ENCODE results near the gene SND1. TPM values are rescaled to one million over a fixed set of nuclear protein-coding genes. Genes with fewer than 3 reads are reported as not detected.

Gene SND1
- total RNA-seq, 3 donors from 2014 or later: 83.5 to 131 (median 120) TPM

DNA sequence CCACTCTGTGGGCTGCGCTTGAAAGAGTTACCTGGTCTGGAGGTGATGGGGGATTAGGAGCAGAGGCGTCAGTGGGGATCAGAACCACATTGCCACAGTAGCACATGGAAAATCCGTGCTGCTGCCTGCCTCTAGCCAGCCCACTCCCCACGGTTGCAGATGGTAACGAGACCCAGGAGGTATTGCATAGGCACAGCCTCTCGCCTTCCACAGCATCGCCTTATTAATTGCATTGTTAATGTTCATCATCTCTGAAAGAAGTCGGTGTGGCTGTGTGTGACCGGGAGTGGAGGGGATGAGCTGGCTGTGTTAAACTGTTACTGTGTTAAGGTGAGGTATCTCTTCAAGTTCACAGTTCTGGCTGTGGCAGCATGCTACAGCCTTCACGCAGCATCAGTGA, 414.4 kb downstream of the SND1 start:
- intact Hi-C loops (cut with DNase I; ENCODE audit: low total_unique reads): no loop called here
- no peak for TF ChIP-seq POLR2A (IDR thresholded peaks at IDR 0.05)
- no peak for TF ChIP-seq POLR2AphosphoS5 (IDR thresholded peaks at IDR 0.05)
- TF ChIP-seq, protein P1, sequence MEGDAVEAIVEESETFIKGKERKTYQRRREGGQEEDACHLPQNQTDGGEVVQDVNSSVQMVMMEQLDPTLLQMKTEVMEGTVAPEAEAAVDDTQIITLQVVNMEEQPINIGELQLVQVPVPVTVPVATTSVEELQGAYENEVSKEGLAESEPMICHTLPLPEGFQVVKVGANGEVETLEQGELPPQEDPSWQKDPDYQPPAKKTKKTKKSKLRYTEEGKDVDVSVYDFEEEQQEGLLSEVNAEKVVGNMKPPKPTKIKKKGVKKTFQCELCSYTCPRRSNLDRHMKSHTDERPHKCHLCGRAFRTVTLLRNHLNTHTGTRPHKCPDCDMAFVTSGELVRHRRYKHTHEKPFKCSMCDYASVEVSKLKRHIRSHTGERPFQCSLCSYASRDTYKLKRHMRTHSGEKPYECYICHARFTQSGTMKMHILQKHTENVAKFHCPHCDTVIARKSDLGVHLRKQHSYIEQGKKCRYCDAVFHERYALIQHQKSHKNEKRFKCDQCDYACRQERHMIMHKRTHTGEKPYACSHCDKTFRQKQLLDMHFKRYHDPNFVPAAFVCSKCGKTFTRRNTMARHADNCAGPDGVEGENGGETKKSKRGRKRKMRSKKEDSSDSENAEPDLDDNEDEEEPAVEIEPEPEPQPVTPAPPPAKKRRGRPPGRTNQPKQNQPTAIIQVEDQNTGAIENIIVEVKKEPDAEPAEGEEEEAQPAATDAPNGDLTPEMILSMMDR (IDR thresholded peaks at IDR 0.05): no peak
- Histone ChIP-seq H3K4me1 (no peaks in the 10 kb centered on the region), H3K27ac (no peak overlapping the region), H3K27me3 (no peaks in the 10 kb centered on the region), H3K4me3 (no peak overlapping the region), H3K9me3 (no peaks in the 10 kb centered on the region), H3K36me3 (no peaks in the 10 kb centered on the region)
- DNase-seq (ENCODE audit: low spot score in 2 of 2): no peak

DNA sequence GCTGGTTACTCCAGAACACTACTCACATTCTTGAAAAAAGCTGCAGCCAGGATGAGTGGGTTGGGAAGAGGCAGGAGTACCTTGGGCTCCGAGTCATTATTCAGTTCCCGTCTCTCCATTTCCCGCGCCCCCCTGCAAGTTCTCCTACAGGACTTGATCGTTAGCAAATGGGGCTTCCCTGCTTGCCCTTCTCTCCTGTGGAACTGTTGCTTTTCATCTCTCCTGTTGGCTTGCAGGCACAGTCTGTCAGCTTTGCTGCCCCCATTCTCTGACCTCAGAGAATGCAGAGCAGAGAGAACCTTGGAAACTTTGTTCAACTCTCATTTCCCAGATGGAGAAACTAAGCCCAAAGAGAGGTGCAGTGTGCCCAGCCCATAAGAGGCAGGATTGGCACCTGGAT, 414.9 kb downstream of the SND1 start:
- H3K9me3 ChIP-seq: no peaks in the 10 kb centered on the region
- H3K27ac ChIP-seq: no peak overlapping the region
- H3K27me3 ChIP-seq: no peaks in the 10 kb centered on the region
- H3K4me3 ChIP-seq: no peak overlapping the region
- no peaks in the 10 kb centered on the region for H3K4me1 ChIP-seq
- no peaks in the 10 kb centered on the region for H3K36me3 ChIP-seq
- TF ChIP-seq, protein P1 (IDR thresholded peaks at IDR 0.05): no peak
- TF ChIP-seq POLR2A (IDR thresholded peaks at IDR 0.05) (no peak), POLR2AphosphoS5 (IDR thresholded peaks at IDR 0.05) (no peak)
- DNase-seq (ENCODE audit: low spot score in 2 of 2): no peak
- intact Hi-C loops (cut with DNase I; ENCODE audit: low total_unique reads): no loop called here

DNA sequence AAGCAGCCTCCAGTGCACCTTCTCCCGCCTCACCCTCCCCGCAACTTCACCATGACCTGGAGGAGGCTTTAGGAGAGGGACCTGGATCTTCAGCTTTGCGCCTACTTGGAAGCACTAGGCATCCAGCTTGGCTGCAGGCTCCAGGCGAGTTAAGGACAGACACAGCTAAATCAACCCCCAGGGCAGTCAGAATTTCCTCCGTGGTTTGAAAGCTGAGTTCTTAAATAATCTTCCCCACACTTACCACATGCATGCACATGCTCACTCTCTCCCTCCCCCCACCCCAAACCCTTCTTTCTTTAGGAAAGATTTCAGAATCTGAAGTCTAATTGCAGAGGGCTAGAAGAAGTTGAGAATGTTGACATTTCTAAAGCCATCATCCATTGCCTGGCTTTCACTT, 416.0 kb downstream of the SND1 start:
- TF ChIP-seq POLR2AphosphoS5 (IDR thresholded peaks at IDR 0.05): no peak
- no peak for TF ChIP-seq POLR2A (IDR thresholded peaks at IDR 0.05)
- TF ChIP-seq, protein P1 (IDR thresholded peaks at IDR 0.05): no peak
- Histone ChIP-seq H3K9me3 (no peaks in the 10 kb centered on the region), H3K27me3 (no peaks in the 10 kb centered on the region), H3K27ac (no peak overlapping the region), H3K4me1 (no peaks in the 10 kb centered on the region), H3K36me3 (no peaks in the 10 kb centered on the region), H3K4me3 (no peak overlapping the region)
- DNase-seq (ENCODE audit: low spot score in 2 of 2): no peak
- intact Hi-C loops (cut with DNase I; ENCODE audit: low total_unique reads): no loop called here

DNA sequence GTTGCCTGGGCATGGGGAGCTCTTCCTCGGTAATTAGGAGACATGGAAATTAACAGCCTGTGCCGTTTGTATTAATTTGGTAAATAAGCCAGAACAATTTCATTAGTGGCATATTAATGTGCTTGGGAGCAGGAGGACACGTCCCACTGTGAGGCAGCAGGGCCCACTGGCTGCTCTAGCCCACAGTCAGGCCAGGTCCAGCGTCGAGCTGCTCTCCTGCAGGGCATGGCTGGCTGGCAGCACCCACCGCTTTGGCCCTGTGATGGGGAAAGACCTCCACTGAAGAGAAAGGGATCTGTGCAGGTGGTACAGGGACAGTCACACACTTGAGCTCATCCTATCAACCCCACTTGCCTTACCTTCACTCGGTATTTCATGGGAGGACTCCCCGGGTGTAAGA, 416.8 kb downstream of the SND1 start:
- no peak for TF ChIP-seq POLR2A (IDR thresholded peaks at IDR 0.05)
- no peak for TF ChIP-seq POLR2AphosphoS5 (IDR thresholded peaks at IDR 0.05)
- TF ChIP-seq, protein P1 (IDR thresholded peaks at IDR 0.05): no peak
- Histone ChIP-seq H3K9me3 (no peaks in the 10 kb centered on the region), H3K36me3 (no peaks in the 10 kb centered on the region), H3K4me1 (no peaks in the 10 kb centered on the region), H3K4me3 (no peak overlapping the region), H3K27ac (no peak overlapping the region), H3K27me3 (no peaks in the 10 kb centered on the region)
- DNase-seq (ENCODE audit: low spot score in 2 of 2): no peak
- intact Hi-C loops (cut with DNase I; ENCODE audit: low total_unique reads): no loop called here

DNA sequence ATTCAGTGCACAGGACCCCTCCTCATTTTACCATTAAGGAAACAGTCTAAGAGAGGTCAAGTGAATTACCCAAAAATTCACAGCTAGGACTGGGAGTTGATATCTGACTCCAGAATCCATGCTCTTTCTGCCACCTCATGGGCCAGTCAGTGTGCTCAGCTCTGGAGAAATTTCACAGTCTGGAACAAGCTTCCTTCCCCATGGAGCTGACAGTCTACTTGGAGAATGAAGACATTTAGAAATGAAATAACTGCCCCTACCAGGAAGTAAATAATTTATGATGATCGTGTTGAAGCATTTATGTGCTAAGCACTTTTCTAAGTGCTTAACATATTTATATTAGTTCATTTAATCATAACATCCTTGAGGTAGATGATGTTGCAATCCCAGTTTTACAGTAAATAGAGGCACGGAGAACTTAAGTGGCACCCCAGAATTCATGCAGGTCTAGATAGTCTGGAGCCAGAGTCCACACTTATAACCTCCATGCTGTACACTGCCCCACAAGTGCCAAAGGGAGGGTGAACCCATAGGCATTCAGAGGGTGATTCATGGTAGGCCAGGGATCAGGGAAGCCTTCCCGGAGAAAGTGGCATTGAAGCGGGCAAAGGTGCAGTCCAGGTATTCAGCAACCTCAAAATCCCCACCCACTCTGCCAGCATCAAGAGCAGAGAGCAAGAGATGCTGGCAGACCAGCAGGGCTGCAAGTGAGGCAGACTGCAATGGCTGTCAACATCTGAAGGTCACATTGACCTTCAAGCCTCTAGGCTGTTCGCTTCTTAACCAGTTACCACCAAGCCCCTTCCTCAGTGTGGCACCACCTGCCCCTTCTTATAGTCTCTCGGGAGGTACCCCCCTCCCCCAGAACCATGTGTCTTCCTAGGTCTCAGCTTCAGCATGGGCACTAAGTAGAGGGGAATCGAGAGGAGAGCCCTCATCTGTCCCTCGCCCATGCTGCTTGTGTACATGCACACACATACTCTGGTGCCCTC, 417.7 kb downstream of the SND1 start:
- Histone ChIP-seq H3K36me3 (no peaks in the 10 kb centered on the region), H3K4me3 (no peak overlapping the region), H3K4me1 (no peaks in the 10 kb centered on the region), H3K27ac (no peak overlapping the region), H3K9me3 (no peaks in the 10 kb centered on the region), H3K27me3 (no peaks in the 10 kb centered on the region)
- TF ChIP-seq POLR2A (IDR thresholded peaks at IDR 0.05) (no peak), POLR2AphosphoS5 (IDR thresholded peaks at IDR 0.05) (no peak)
- TF ChIP-seq, protein P1 (IDR thresholded peaks at IDR 0.05): no peak
- DNase-seq (ENCODE audit: low spot score in 2 of 2): no peak
- intact Hi-C loops (cut with DNase I; ENCODE audit: low total_unique reads): no loop called here

All from breast epithelium (tissue), 4 donors.